ENCODE measurements around the gene TOR1AIP1.

GRCh38 chr1:179952186-179952585 lies 70.1 kb downstream of the TOR1AIP1 start:
- TF ChIP-seq CTCF (IDR thresholded peaks at IDR 0.05; ENCODE audit: low read depth, low read length, poor library complexity, severe bottlenecking) (no peak), EZH2phosphoT487 (IDR thresholded peaks at IDR 0.05; ENCODE audit: borderline replicate concordance, low read length) (no peak)

Measured in DOHH2 (cell line).